Endodermal cell (in vitro differentiated cells): ENCODE measurements around the gene CCK. TPM values are rescaled to one million over a fixed set of nuclear protein-coding genes. Genes with fewer than 3 reads are reported as not detected.

Experiments
- DNase-seq: peaks from one replicate; pipeline ENCODE4 v3.0.0-alpha.2; 2017
- H3K27ac ChIP-seq: 2 replicates; pipeline ENCODE4 v1.5.1; 2013; ENCODE audit warnings: mild to moderate bottlenecking, low read depth, low read length, moderate library complexity
- H3K27me3 ChIP-seq: 2 replicates; pipeline ENCODE4 v1.6.1; 2013; ENCODE audit warnings: mild to moderate bottlenecking, low read length, moderate library complexity; ENCODE audit not compliant: insufficient read depth, control insufficient read depth, poor library complexity, severe bottlenecking
- H3K36me3 ChIP-seq: 2 replicates; pipeline ENCODE4 v1.7.0; 2013; ENCODE audit warnings: mild to moderate bottlenecking, low read length, moderate library complexity; ENCODE audit not compliant: control insufficient read depth, insufficient read depth
- H3K4me1 ChIP-seq: one replicate; pipeline ENCODE4 v1.7.0; 2013; ENCODE audit warnings: low read length; ENCODE audit not compliant: control insufficient read depth, insufficient read depth
- H3K4me3 ChIP-seq: 2 replicates; pipeline ENCODE4 v1.5.1; 2013; ENCODE audit warnings: mild to moderate bottlenecking, low read length, moderate library complexity
- H3K9ac ChIP-seq: 2 replicates; pipeline ENCODE4 v1.6.1; 2013; ENCODE audit warnings: mild to moderate bottlenecking, low read length, moderate library complexity; ENCODE audit not compliant: poor library complexity, severe bottlenecking; ENCODE audit errors: extremely low read depth
- H3K9me3 ChIP-seq: 2 replicates; pipeline ENCODE4 v1.6.1; 2013; ENCODE audit warnings: mild to moderate bottlenecking, low read length, moderate library complexity; ENCODE audit not compliant: control insufficient read depth
- H3K27ac Mint-ChIP-seq: 2 replicates; pipeline ENCODE4 v1.8.0; 2020; ENCODE audit warnings: mixed read lengths
- H3K27me3 Mint-ChIP-seq: 2 replicates; pipeline ENCODE4 v1.8.0; 2021; ENCODE audit warnings: mild to moderate bottlenecking, mixed read lengths; ENCODE audit not compliant: insufficient read depth
- H3K36me3 Mint-ChIP-seq: 2 replicates; pipeline ENCODE4 v1.8.0; 2020; ENCODE audit warnings: low read depth, mixed read lengths
- H3K4me1 Mint-ChIP-seq: 2 replicates; pipeline ENCODE4 v1.8.0; 2020; ENCODE audit warnings: mixed read lengths
- H3K4me3 Mint-ChIP-seq: 2 replicates; pipeline ENCODE4 v1.8.0; 2020; ENCODE audit warnings: mild to moderate bottlenecking, moderate library complexity, mixed read lengths
- H3K9me3 Mint-ChIP-seq: 2 replicates; pipeline ENCODE4 v1.8.0; 2020; ENCODE audit warnings: mild to moderate bottlenecking, mixed read lengths
- CTCF ChIP-seq: fragments of 200-600 bp; sonication (generic); conservative IDR thresholded peaks from 2 replicates; pipeline ENCODE4 v1.5.0; 2021; ENCODE audit warnings: antibody characterized with exemption, mild to moderate bottlenecking
- WGBS, 2 experiments: methylation state at CpG; one replicate each; pipeline versions ENCODE4 v1.1.5 to v1.1.7; 2013; ENCODE audit warnings: missing lambda C conversion rate in 2 of 2, mixed read lengths in 1 of 2; ENCODE audit not compliant: insufficient coverage in 1 of 2, insufficient read length in 1 of 2; 5-methylcytosine and 5-hydroxymethylcytosine counted together
- total RNA-seq, 2 donors: library from RNA; stranded (reverse); fragmentation: NEBNext Ultra II Directional in 1 of 2; extraction: Animal tissue kit (Norgen Biotek cat#: 25700) in 1 of 2; gene quantifications; 2 replicates in 1 of 2; 3 replicates in 1 of 2; pipeline ENCODE4 v1.2.1, GENCODE V29; 2021

CCK gene
- total RNA-seq, 2 donors from 2014 or later, result 0.64 to 0.97 TPM

DNA sequence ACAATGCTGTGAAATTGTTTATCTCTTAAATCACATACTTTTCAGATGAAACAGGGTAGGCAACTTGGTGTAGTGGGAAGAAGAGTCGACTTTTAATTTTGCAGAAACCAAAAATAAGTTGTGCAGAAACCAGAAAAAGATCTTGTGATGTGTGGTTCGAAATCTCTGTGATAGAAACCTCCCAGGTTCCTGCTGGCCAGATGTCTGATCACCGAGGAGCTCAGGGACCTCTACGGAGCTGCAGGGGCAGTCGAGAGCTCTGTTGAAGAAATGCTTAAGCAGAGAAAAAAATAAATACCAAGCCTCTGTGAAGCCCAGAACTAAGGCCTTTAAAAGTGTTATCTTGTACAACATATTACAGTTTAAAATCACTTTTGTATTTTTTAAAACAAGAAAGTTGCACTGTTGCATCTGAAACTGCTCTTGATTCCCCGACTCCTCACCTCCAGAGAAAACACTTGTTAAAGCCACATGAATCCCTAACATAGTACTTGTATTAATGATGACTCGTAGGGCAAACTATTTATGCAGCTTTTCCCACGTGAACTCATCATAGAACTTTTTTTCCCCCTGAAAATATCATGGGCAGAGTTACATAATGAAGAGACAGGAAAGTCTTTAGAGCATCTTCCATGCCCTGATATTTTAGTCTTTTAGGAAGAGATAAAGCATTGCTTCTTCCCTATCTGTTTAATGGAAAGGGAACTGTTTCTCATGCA is 51.3 kb downstream of the CCK start:
- no peak overlapping the region for H3K27ac Mint-ChIP-seq
- no peak overlapping the region for H3K27ac ChIP-seq
- no peak overlapping the region for H3K9ac ChIP-seq
- 91 to 96% methylated on average over 4 to 8 of the region's 8 CpGs for WGBS, 2 experiments
- H3K4me1 Mint-ChIP-seq, result no peaks in the 10 kb centered on the region
- no peaks in the 10 kb centered on the region for H3K27me3 ChIP-seq
- H3K4me3 ChIP-seq, result no peak overlapping the region
- H3K4me1 ChIP-seq, result no peaks in the 10 kb centered on the region
- H3K4me3 Mint-ChIP-seq, result no peak overlapping the region
- no peak for DNase-seq
- no peaks in the 10 kb centered on the region for H3K9me3 ChIP-seq
- H3K36me3 ChIP-seq, result peaks cover 31% of the 10 kb centered on the region
- H3K36me3 Mint-ChIP-seq, result peaks cover 40% of the 10 kb centered on the region
- no peaks in the 10 kb centered on the region for H3K27me3 Mint-ChIP-seq
- TF ChIP-seq CTCF, result no peak
- H3K9me3 Mint-ChIP-seq, result no peaks in the 10 kb centered on the region

GRCh38 chr3:42214064-42214463 is 51.9 kb downstream of the CCK start:
- Histone ChIP-seq H3K4me3 (no peak overlapping the region), H3K4me1 (no peaks in the 10 kb centered on the region), H3K27me3 (no peaks in the 10 kb centered on the region), H3K36me3 (peaks cover 30% of the 10 kb centered on the region), H3K27ac (no peak overlapping the region), H3K9ac (no peak overlapping the region), H3K9me3 (no peaks in the 10 kb centered on the region)
- peaks cover 45% of the 10 kb centered on the region for H3K36me3 Mint-ChIP-seq
- no peak overlapping the region for H3K27ac Mint-ChIP-seq
- WGBS, 2 experiments, result 67 to 100% methylated on average over 1 to 2 of the region's 2 CpGs
- no peak for TF ChIP-seq CTCF
- DNase-seq, result peak; percentile 46
- no peaks in the 10 kb centered on the region for H3K9me3 Mint-ChIP-seq
- H3K4me3 Mint-ChIP-seq, result no peak overlapping the region
- no peaks in the 10 kb centered on the region for H3K4me1 Mint-ChIP-seq
- H3K27me3 Mint-ChIP-seq, result no peaks in the 10 kb centered on the region

DNA sequence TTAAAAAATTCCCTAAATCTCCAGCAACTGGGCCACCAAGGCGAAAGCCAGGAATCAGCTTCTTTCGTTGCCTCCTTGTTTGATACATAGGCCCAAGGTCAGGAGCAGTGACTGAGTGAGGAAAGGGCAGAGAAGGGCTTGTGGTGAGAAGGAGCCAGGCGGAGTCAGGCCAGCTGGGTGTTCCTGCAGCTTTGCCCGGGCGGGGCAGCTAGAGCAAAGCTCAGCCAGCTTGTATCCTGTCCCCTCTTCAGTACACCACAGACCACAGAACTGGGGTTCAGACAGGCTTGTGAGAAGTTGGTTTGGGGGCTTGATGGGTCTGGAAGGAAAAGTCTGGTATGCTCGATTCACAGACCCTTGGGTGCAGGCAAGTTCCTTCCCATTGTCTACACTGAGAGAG is 52.6 kb downstream of the CCK start:
- H3K36me3 ChIP-seq, result peaks cover 35% of the 10 kb centered on the region
- H3K4me1 Mint-ChIP-seq, result no peaks in the 10 kb centered on the region
- H3K27ac Mint-ChIP-seq, result no peak overlapping the region
- H3K4me3 Mint-ChIP-seq, result no peak overlapping the region
- no peaks in the 10 kb centered on the region for H3K4me1 ChIP-seq
- TF ChIP-seq CTCF, result no peak
- H3K9me3 Mint-ChIP-seq, result no peaks in the 10 kb centered on the region
- 96 to 100% methylated on average over 1 to 6 of the region's 6 CpGs for WGBS, 2 experiments
- H3K27me3 Mint-ChIP-seq, result no peaks in the 10 kb centered on the region
- peaks cover 51% of the 10 kb centered on the region for H3K36me3 Mint-ChIP-seq
- DNase-seq, result peak; percentile 36
- no peaks in the 10 kb centered on the region for H3K27me3 ChIP-seq
- H3K9ac ChIP-seq, result no peak overlapping the region
- no peaks in the 10 kb centered on the region for H3K9me3 ChIP-seq
- H3K4me3 ChIP-seq, result no peak overlapping the region
- H3K27ac ChIP-seq, result no peak overlapping the region
